Raji (cell line): ENCODE measurements around the gene IL12RB2.

Experiments
- POLR2A ChIP-seq: IDR thresholded peaks from 2 replicates; pipeline ENCODE4 v1.6.1; 2011; ENCODE audit warnings: low read depth, low read length, control low read depth; ENCODE audit not compliant: insufficient read depth

Gene IL12RB2

GRCh38 chr1:67431869-67432578 is 124.4 kb downstream of the IL12RB2 start:
- no peak for TF ChIP-seq POLR2A

GRCh38 chr1:67432745-67433144 is 125.1 kb downstream of the IL12RB2 start:
- no peak for TF ChIP-seq POLR2A

GRCh38 chr1:67433837-67434236 is 126.2 kb downstream of the IL12RB2 start:
- TF ChIP-seq POLR2A, result no peak

- no peak for TF ChIP-seq POLR2A
Measured at GRCh38 chr1:67434491-67434890, 126.8 kb downstream of the IL12RB2 start.

GRCh38 chr1:67436511-67437055 is 128.9 kb downstream of the IL12RB2 start:
- no peak for TF ChIP-seq POLR2A

- TF ChIP-seq POLR2A, result no peak
Measured at GRCh38 chr1:67437961-67438360, 130.3 kb downstream of the IL12RB2 start.

- TF ChIP-seq POLR2A, result no peak
Measured at GRCh38 chr1:67439277-67440029, 131.8 kb downstream of the IL12RB2 start.

- no peak for TF ChIP-seq POLR2A
Measured at GRCh38 chr1:67440339-67440738, 132.7 kb downstream of the IL12RB2 start.

- TF ChIP-seq POLR2A, result no peak
Measured at GRCh38 chr1:67441183-67441582, 133.5 kb downstream of the IL12RB2 start.

GRCh38 chr1:67441739-67442281 is 134.1 kb downstream of the IL12RB2 start:
- TF ChIP-seq POLR2A, result no peak
